ENCODE measurements around the gene CSF1R.

Gene CSF1R

GRCh38 chr5:150085950-150086715 lies at the start of gene CSF1R:
TSS of gene CSF1R (minus strand) at chr5:150086554. CDS start at chr5:150086427, 127 bp downstream.
- no peak for DNase-seq

DNA sequence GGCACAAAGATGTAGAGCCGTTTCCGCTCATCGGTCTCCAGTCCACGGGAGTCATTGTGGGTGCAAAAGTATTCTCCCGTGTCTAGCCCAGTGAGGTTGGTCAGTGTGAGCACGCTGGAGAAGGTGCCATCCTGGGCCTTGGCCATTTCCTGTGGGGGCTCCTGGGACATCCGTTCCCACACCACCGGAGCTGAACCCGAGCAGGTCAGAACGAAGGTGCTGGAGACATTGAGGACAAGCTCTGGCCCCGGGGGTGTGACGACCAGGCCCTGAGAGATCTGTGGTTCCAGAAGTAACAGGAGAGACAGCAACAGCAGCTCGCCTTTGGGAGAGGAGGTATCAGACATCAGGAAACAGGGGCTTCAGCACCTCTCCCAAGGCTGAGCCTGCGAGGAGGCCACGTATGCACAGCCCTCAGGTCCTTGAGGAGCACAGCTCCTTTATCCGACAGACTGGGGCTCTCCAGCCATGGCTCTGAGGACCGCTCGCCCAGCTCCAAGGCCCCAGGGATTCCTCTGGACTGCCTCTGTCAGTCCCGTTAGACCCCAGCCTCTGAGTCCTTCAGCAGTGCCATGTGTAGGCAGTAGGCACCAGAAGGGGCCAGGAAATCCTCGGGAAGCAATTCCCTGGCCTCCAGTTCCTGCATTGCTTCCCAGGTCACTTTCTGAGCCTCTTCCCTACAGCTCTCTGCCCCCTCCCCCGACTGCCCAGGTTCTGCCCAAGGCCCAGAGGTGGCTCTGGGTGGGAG lies 49.4 kb upstream of the CSF1R start:
- no peak for DNase-seq

DNA sequence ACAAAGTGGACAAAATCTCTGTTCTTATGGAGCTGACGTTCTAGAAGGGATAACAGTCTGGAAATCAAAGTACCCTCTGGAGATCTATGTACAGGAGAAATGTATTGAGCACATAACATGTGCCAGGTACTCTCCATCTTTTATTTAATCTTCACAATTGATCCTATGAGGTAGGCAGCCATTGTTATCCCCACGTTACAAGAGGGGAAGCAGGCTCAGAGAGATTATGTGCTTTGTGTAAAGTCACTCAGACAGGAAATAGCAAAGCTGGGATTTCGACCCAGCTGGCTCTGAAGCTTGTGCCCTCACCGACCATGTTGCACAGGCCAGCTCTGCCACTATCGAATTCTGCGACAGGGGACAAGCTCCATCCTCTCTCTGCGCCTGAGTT lies 47.8 kb upstream of the CSF1R start:
- DNase-seq: no peak

- no peak for DNase-seq
Measured at GRCh38 chr5:150133581-150134197, 47.3 kb upstream of the CSF1R start.

- no peak for DNase-seq
Measured at GRCh38 chr5:150132740-150133139, 46.4 kb upstream of the CSF1R start.

GRCh38 chr5:150131978-150132694 lies 45.8 kb upstream of the CSF1R start:
- DNase-seq: no peak

DNA sequence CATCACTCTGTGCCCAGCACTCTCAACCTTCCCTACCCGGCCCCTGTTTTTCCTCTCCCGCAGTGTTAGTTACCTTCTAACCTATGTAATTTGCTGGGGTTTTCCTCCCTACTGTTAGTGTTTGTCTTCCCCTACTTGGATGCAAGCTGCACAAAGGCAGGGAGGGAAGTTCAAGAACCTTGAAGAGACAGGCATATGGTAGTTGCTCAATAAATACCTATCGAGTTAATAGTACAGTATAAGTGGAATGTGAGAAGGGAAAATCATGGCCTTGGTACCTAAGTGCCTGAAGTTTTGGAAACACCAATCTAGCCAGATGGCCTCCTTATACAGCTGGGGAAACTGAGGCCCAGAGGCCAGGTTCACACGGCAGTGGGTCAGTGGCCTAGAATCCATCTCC lies 45.1 kb upstream of the CSF1R start:
- no peak for DNase-seq

DNA sequence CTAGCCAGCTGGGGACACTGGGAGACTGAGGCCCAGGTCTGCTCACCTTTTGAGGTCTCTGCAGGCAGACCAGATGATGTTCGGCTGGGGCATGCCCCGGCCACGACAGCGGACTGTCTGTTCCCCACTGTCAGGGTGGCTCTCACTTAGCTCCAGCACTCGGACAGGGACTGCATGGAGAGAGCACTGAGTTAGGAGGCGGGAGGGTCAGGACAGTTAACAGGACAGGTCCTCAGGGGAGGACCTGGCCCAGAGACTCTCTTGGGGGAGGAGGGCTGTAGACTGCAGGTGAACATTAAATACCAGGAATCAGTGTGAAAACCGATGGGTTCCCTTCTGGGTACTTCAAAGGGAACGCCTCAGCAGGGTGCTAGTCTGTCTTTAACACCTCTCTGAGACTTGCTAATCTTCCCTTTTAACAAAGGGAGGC lies 44.2 kb upstream of the CSF1R start:
- DNase-seq: no peak

DNA sequence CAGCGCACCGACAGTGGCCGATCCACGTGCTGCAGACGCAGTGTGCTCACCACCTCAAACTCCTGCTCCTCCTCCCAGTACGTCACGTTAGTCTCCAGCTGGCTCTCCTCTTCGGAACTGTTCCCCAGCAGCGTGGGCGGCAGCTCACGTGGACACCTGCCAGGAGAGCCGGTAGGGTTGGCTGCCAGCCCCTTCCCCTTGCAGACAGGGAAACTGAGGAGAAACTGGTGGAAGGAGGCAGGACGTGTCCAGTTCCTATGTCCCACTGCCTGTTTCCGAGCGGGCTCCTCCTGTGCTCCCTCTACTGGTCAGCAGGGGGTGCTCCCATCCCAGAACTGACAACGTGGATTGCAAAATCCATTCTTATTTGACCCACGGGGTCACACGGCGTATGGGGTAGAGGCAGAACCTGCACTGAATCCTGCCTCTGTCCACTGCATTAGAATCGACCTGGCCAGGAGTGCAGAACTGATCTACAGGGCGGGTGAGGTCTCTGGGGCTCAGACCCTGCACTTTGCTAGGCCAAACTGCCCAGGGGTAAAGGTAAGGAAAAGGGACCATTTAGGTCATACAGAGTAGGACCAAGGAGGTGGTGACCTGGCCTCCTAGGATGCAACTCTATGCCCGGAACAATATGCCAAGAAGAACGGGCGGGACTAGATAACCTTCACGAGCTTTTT lies 43.6 kb upstream of the CSF1R start:
- DNase-seq: peak; percentile 5 to 32

- no peak for DNase-seq
Measured at GRCh38 chr5:150129454-150129812, 43.1 kb upstream of the CSF1R start.

- DNase-seq: no peak
Measured at GRCh38 chr5:150126921-150127265, 40.5 kb upstream of the CSF1R start.

- DNase-seq: no peak
Measured at GRCh38 chr5:150126199-150126920, 40.0 kb upstream of the CSF1R start.

GRCh38 chr5:150125334-150125733 lies 39.0 kb upstream of the CSF1R start:
- no peak for DNase-seq

GRCh38 chr5:150124596-150124995 lies 38.2 kb upstream of the CSF1R start:
- DNase-seq: no peak

DNA sequence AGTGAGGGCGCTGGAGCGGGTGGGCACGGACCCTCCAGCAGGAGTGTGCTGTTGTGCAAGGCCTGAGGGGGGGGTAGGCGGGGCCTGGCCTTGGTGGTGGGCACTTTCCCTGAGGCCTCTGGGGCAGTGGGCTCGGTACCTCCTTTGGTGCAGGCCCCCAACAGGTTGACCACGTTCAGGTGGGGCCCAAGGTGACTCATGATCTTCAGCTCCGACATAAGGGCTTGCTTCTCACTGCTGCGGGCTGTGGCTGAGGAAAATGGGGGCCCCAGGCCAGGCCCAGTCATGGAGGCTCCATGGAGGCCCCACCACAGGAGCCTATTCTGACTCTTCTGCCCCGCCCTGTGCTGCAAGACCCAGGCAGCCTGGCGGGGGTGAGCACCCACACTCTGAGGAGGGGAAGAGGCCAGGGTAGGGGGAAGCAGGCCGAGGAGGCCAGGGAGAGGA lies 37.8 kb upstream of the CSF1R start:
- no peak for DNase-seq

GRCh38 chr5:150123542-150123941 lies 37.2 kb upstream of the CSF1R start:
- no peak for DNase-seq

DNA sequence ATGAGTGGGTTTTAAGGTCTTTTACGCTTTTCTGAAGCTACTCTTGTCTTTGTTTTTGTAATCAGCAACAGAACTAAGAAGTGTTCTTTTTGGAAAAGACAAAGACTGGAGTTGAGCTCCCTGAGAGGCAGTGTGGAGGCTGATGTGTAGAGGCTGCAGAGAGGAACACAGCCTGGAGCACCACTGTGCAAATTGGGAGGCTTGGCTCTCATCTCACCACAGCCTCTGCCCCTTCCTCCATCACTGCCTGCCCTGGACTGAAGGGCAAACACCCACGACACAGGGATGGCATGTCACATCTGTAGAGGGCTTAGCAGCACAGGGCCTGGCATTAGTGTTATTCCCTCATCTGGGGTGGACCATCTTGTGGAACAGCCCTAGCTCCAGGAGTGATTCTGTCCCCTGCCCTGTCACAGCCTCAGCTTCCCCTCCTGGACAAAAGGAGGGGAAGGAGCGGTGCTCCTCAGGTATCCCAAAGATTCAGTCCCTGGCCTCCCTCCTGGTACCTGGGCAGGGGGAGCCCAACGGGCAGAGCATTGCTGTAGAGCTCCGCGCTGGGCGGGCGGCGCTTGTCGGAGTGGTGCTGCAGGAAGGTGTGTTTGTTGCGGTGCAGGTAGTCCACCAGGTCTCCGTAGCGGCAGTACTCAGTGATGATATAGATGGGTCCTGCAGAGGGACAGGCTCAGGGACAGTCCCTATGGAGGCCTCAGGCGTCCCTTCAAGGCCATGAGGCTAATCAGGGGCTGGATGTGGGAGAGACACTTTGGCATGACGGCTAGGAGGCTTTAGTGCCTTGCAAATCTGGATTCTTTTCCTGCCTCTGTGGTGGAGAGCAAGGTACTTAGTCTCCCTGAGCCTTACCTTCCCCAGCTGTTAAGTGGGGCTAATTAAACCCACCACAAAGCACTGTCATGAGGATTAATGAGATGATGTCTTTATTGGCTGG lies 36.5 kb upstream of the CSF1R start:
- DNase-seq: no peak

GRCh38 chr5:150122158-150122510 lies 35.8 kb upstream of the CSF1R start:
- DNase-seq: no peak

DNA sequence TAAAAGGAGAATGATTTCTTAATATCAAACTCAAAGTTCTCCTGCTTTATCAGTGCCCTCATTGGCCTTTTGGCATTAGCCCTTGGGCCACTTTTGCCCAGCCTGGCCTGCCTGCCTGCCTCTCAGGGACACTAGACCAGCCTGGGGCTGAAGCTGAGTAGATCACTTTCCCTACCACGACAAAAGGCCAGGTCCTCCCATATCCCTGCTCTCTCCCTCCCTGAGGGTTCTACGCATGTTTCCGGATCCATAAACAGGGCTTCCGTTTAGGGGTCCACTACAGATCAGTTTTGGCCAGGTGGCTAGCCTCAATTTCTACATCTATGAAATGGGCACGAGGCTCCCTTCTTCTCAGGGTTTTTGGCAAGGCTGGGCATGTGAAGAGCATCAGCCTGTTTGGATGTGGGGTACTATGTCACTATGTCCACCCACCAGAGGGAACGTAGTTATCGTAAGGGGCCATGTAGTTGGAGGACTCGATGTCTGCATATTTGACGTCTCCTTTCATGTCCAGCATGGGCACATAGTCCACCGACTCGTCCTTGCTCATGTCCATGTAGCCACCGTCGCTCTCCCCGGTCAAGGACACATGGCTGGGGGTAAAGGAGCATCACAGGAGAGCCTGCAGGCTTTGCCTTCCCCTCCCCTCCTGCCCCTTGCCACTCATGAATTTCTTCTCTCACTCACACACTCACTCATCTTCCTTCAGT lies 35.2 kb upstream of the CSF1R start:
- DNase-seq: no peak
